Tibial artery (tissue), 4 donors: ENCODE results near the gene SLC25A11.
A peak's percentile ranks its signal among the peaks of the same experiment; 100 is the strongest.

Source experiments
- DNase-seq, 2 donors: peaks; one replicate each; pipeline ENCODE4 v3.0.0-alpha.2; 2019
- H3K27ac ChIP-seq, 2 donors: fragments of 200-600 bp; sonication (generic) in 1 of 2; 1 replicate in 1 of 2; 2 replicates in 1 of 2; pipeline ENCODE4 v1.5.1; 2018 to 2019; ENCODE audit warnings: mild to moderate bottlenecking in 1 of 2
- H3K27me3 ChIP-seq, 2 donors: fragments of 200-600 bp; sonication (generic) in 1 of 2; one replicate each; pipeline versions ENCODE4 v1.5.1 to v1.6.0; 2016 to 2019
- H3K36me3 ChIP-seq, 3 donors: fragments of 200-600 bp; sonication (generic) in 2 of 3; one replicate each; pipeline ENCODE4 v1.5.1; 2016 to 2019; ENCODE audit warnings: mild to moderate bottlenecking in 2 of 3
- H3K4me1 ChIP-seq, 4 donors: fragments of 200-600 bp; sonication (generic) in 2 of 4; 1 replicate in 3 of 4; 2 replicates in 1 of 4; pipeline ENCODE4 v1.5.1; 2016 to 2019
- H3K4me3 ChIP-seq, 2 donors: fragments of 200-600 bp; sonication (generic) in 1 of 2; 1 replicate in 1 of 2; 2 replicates in 1 of 2; pipeline ENCODE4 v1.5.1; 2018 to 2019; ENCODE audit warnings: mild to moderate bottlenecking in 2 of 2
- H3K9me3 ChIP-seq, 3 donors: fragments of 200-600 bp; sonication (generic) in 1 of 3; one replicate each; pipeline ENCODE4 v1.5.1; 2016 to 2019
- intact Hi-C: fragments of 100-400 bp; cut with DNase I; formaldehyde crosslinking; loops from one replicate; pipeline ENCODE4 v1.15.0; 2023; ENCODE audit warnings: low total_unique reads
- TF ChIP-seq, protein P1 (sequence below), 2 experiments: fragments of 200-600 bp in 1 of 2; fragments of 450-650 bp in 1 of 2; IDR thresholded peaks; one replicate each; pipeline ENCODE4 v1.5.1; 2017 to 2019; ENCODE audit warnings: antibody characterized with exemption in 2 of 2, mild to moderate bottlenecking in 1 of 2, moderate library complexity in 1 of 2

Gene SLC25A11

DNA sequence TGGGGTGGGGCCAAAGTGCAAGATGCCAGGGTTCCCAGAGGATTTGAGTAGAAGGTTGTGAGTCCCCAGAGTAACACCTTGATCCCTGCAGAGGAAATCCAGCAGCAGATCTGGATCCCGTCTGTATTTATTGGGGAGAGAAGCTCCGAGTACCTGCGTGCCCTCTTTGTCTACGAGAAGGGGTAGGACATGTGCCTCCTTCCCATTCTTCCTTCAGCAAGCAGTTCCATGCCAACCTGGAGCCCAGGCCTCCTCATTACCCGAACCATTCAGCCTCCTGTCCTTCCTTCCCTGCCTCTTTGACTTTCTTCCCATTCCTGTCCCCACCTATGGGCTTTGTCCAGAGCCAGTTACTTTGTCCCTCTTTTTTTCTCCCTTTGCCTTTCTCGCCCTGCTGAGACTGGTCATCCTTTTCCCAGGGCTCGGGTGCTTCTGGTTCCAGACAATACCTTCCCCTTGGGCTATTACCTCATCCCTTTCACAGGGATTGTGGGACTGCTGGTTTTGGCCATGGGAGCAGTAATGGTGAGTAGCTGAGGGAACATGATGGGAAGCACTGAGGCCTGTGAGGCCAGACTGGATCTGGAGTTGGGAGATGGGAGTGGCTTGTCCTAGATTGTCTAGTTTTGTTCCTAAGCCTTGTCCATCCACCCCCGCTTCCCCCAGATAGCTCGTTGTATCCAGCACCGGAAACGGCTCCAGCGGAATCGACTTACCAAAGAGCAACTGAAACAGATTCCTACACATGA, 3.1 kb upstream of the SLC25A11 start:
- H3K4me1 ChIP-seq, result peaks cover 9 to 71% (median 60%) of the 10 kb centered on the region in 4 donors
- no peaks in the 10 kb centered on the region for H3K9me3 ChIP-seq
- intact Hi-C loops, result no loop called here
- no peaks in the 10 kb centered on the region for H3K27me3 ChIP-seq
- peak overlapping the region; percentile 95 to 99 for H3K27ac ChIP-seq
- TF ChIP-seq, protein P1, sequence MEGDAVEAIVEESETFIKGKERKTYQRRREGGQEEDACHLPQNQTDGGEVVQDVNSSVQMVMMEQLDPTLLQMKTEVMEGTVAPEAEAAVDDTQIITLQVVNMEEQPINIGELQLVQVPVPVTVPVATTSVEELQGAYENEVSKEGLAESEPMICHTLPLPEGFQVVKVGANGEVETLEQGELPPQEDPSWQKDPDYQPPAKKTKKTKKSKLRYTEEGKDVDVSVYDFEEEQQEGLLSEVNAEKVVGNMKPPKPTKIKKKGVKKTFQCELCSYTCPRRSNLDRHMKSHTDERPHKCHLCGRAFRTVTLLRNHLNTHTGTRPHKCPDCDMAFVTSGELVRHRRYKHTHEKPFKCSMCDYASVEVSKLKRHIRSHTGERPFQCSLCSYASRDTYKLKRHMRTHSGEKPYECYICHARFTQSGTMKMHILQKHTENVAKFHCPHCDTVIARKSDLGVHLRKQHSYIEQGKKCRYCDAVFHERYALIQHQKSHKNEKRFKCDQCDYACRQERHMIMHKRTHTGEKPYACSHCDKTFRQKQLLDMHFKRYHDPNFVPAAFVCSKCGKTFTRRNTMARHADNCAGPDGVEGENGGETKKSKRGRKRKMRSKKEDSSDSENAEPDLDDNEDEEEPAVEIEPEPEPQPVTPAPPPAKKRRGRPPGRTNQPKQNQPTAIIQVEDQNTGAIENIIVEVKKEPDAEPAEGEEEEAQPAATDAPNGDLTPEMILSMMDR (IDR thresholded peaks at IDR 0.05), result no peak
- H3K36me3 ChIP-seq, result peaks cover 46 to 55% (median 46%) of the 10 kb centered on the region in 3 donors
- peak in 1 of 2 donors; percentile 41 for DNase-seq
- no peak overlapping the region for H3K4me3 ChIP-seq

DNA sequence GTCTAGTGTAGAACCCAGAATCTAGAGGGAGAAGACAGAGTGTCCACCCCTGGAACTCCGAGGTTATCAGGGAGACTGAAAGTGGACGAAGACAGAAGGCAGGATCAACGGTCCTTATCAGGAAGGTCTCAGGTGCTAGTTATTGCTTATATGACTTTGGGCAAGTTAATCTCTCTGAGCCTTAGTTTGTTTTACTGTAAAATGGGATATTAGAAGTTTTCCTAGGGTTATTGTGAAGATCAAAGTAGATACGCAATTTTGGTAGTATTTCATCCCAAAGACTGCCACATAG, 1.4 kb upstream of the SLC25A11 start:
- H3K4me1 ChIP-seq, result peaks cover 9 to 67% (median 55%) of the 10 kb centered on the region in 4 donors
- no peaks in the 10 kb centered on the region for H3K27me3 ChIP-seq
- peak overlapping the region; percentile 83 to 91 for H3K4me3 ChIP-seq
- no peaks in the 10 kb centered on the region for H3K9me3 ChIP-seq
- TF ChIP-seq, protein P1 (IDR thresholded peaks at IDR 0.05), result no peak
- H3K36me3 ChIP-seq, result peaks cover 51 to 67% (median 54%) of the 10 kb centered on the region in 3 donors
- intact Hi-C loops, result no loop called here
- no peak for DNase-seq
- peak overlapping the region; percentile 85 for H3K27ac ChIP-seq

DNA sequence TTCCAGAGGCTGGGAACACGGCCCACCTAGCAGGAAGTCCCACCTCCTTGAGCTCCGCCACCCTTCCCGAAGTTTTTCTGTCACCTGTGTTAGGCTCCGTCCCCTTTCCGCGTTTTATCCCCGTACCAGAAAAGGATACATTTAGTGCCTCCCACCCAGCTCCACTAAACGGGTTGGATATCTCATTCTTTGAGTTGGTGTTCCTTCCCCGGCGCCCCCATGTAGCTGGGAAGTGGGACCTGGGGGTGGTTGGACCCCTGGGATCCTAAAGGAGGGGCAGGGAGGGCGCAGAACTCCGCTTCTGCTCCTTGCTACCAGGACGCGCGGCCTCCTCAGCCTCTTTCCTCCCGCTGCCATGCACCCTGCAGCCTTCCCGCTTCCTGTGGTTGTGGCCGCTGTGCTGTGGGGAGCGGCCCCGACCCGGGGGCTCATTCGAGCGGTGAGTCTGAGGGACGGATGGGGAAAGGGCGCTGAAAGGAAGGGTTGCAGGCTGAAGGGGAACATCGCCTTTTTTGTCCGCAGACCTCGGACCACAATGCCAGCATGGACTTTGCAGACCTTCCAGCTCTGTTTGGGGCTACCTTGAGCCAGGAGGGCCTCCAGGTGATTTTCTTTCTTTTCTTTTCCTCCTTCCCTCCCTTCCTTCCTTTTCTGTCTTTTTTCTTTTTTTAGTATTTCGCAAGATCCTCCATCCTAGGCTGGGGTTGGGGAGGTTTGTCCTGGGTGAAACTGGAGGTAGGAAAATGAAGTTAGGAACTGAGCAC, 891 bp upstream of the SLC25A11 start:
- peaks cover 46 to 67% (median 49%) of the 10 kb centered on the region in 3 donors for H3K36me3 ChIP-seq
- intact Hi-C loops, result no loop called here
- peak overlapping the region; percentile 85 for H3K27ac ChIP-seq
- peak in 1 of 2 donors; percentile 84 for DNase-seq
- H3K27me3 ChIP-seq, result no peaks in the 10 kb centered on the region
- TF ChIP-seq, protein P1 (IDR thresholded peaks at IDR 0.05), result no peak
- no peaks in the 10 kb centered on the region for H3K9me3 ChIP-seq
- H3K4me3 ChIP-seq, result peak overlapping the region; percentile 83 to 91
- H3K4me1 ChIP-seq, result peaks cover 6 to 61% (median 50%) of the 10 kb centered on the region in 4 donors

DNA sequence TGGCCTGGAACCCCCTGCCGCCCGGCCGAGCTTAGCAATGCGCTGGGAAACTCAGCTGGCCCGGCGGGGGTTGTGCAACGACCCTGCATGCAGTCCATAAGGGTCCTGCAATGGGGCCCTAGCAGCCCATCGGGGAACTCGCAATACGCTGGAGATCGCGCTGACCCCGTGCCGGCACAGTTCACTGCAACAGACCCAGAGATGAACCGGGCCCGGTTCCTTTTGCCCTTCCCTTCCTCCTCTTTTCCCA, 375 bp downstream of the SLC25A11 start:
- intact Hi-C loops, result loop anchor here (5.0 kb wide), 1 partner anchor 43 kb away; no protein-coding TSS in a partner anchor
- Histone ChIP-seq H3K27ac (peak overlapping the region; percentile 85), H3K4me1 (peaks cover 4 to 49% (median 38%) of the 10 kb centered on the region in 4 donors), H3K36me3 (peaks cover 36 to 58% (median 39%) of the 10 kb centered on the region in 3 donors), H3K27me3 (no peaks in the 10 kb centered on the region), H3K9me3 (no peaks in the 10 kb centered on the region), H3K4me3 (peak overlapping the region; percentile 83 to 91)
- no peak for DNase-seq
- TF ChIP-seq, protein P1 (IDR thresholded peaks at IDR 0.05), result no peak

DNA sequence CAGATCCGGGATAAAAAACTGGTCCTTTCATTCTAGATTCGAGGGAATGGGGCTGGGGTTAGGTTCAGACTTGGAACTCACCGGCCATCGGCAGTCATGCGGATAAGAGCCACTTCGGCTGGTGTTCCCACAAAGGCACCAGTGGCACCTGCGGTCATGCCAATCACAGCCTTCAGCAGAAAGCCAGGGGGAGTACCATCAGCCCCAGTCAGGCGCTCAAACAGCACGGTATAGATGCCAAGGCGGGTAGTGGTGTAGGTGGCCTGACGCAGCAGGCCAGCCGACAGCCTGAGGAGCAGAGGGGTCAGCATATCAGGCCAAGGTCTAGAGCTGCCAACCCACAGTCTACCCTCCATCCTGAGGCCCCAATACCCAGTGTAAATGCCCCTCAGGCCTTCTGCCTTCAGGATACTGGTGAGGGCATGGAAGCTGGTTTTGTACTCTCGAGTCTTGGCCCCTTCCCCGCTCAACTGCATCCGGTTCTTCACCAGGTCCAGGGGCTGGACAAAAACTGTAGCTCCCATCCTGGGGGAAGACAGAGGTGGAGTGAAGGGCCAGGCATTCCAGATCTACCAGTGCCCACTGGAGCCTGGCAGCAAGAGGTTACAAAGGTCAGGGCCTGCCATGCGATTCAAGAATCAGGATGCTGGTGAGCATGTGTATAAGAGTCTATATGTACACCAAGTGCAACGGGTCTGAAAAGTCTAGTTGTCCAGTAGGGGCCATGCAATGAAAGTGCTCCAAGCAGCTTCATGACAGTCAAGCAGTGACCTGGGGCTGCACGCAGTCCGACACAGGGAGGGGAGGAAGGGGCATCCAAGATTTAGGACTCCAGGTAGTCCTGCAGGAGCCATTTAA, 929 bp downstream of the SLC25A11 start:
- Histone ChIP-seq H3K36me3 (peaks cover 31 to 52% (median 34%) of the 10 kb centered on the region in 3 donors), H3K27me3 (no peaks in the 10 kb centered on the region), H3K27ac (peak overlapping the region; percentile 85), H3K4me3 (peak overlapping the region; percentile 83 to 91), H3K9me3 (no peaks in the 10 kb centered on the region), H3K4me1 (peaks cover 4 to 50% (median 34%) of the 10 kb centered on the region in 4 donors)
- TF ChIP-seq, protein P1 (IDR thresholded peaks at IDR 0.05), result no peak
- intact Hi-C loops, result loop anchor here (5.0 kb wide), 1 partner anchor 43 kb away; no protein-coding TSS in a partner anchor
- DNase-seq, result no peak
